Activated CD4-positive, CD25-positive, alpha-beta regulatory T cell treated with anti-CD3 and anti-CD28 coated beads, Interleukin-2, amount 50 U/mL, for 24 hours (primary cell): ENCODE data around the gene SPSB4.
"Not testable (repeated sequence)": the region's sequence is repeated elsewhere in the genome, so short reads cannot be mapped to it uniquely, and the experiment has no call there.

Source experiments
- ATAC-seq, 2 donors: fragments of 150-1000 bp; cut with Tn5 transposase; one replicate each; pipeline ENCODE4 v1.10.0; 2021; ENCODE audit warnings: mild to moderate bottlenecking in 1 of 2, moderate library complexity in 1 of 2

SPSB4 gene

DNA sequence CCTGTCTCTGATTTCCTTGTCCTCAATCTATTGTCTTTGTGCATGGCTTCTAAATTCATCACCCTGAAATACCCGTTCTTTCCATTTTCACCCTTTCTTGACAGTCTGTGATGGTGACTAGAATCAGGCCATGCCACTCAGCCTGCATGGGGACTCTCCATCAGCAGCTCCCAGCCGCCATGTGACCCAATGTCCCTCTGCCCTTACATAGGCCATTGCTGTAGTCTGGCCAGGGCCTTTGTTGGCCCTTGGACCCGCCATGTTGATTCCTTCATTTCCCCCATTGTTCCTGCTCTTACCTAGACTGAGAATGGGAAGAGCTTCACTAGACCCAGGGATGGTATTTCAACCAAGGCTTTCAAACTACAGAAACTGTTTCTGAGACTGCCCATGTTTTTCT, 45.8 kb downstream of the SPSB4 start:
- no peak for ATAC-seq

DNA sequence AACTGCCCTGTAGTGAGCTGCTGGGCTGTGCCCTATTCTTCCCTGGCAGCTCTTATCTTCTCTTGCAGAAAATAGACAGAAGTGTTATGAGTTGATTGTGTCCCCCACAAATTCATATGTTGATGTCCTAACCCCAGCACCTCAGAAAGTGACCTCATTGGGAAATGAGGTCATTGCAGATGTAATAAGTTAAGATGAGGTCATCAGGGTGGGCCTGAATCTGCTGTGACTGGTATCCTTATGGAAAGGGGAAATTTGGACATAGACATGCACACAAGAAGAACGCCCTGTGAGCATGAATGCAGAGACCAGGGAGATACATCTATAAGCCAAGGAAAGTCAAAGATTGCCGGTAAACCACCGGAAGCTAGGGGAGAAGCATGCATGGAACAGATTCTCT, 49.0 kb downstream of the SPSB4 start:
- ATAC-seq: no peak

DNA sequence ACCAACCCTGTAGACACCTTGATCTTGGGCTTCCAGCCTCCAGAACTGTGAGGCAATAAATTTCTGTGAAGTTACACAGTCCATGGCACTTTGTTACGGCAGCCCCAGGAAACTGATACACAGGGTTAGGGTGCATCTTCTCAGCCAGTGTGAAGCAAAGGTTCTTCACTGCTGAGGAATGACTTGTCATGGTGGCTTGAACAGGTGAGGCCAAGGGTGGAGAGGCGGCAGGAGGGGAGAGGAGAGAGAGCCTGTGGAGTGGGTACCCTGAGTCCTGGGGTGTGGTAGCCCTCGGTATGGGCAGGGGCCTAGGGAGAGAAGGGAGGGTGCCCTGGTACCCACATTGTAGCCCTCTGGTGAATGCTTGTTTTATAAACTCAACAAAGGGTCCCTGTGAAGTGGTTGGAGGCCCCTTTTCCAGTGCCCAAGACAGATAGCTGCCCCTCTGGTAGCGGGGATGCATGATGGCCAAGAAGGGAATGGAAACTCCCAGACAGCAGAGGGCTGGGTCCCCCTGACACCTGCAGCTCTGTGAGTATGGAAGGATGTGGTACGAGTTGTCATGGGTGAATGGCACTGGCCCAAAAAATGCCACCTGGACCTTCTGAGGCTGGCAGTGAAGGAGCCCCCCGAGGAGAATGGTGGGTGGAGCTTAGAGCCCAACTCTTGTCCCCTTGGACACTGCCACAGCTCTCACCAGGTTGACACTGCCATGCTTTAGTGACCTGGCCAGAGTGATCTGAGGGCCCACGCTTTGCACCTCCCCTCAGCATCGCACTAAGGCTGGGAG, 49.6 kb downstream of the SPSB4 start:
- ATAC-seq: no peak

DNA sequence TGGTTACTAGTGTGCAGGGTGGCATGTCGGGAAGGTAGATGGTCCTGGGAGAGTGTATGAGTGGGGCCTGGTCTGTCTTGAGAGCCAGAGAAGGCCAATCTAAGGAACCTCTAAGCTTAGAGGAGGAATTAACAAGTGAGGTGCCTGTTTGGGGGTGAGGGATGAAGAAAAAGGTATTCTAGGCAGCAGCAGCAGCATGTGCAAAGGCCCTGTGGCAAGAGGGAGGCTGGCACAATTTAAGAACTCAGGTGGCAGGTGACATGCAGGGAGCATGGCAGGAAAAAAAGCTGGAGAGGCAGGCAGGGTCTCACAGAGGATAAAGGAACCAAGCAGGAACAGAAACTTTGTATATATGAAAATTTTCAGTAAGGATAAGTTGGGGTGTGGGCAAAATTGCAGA, 51.2 kb downstream of the SPSB4 start:
- no peak for ATAC-seq

DNA sequence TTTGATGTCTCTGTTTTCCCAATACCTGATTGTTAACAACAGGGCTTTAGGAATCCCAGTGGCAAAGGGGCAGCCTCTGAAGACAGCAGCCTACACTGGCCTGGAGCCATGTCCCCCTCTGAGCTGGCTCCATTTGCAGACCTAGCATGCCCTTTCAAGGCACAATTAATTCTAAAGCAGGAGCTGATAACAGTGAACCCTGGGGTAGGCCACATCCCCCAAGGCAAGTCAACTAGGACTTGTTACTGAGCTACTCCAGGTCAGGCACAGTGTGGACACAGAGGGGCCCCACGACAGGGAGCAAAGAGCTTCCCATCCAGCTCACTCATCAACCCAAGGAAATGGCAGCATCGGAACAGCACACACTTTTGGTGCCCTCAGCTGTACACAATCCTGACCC, 51.9 kb downstream of the SPSB4 start:
- ATAC-seq: no peak

DNA sequence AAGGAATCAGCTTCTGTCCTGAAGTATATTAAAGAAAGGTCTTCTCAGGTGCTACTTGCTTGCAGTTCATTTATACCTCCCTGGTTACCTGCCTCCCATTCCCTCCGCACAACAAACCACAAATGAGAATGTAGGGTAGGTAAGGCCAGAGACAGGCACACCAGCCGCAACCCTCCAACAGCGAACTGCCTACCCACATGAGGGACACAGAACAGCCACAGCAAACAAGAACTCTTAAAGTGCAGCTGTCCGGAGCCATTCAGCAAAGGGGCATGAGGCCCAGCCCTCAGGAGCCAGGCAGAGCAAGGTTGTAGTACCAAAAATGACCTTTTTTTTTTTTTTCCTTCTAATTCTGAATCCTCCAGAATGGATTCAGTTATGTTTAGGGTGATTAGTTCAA, 52.4 kb downstream of the SPSB4 start:
- no peak for ATAC-seq

DNA sequence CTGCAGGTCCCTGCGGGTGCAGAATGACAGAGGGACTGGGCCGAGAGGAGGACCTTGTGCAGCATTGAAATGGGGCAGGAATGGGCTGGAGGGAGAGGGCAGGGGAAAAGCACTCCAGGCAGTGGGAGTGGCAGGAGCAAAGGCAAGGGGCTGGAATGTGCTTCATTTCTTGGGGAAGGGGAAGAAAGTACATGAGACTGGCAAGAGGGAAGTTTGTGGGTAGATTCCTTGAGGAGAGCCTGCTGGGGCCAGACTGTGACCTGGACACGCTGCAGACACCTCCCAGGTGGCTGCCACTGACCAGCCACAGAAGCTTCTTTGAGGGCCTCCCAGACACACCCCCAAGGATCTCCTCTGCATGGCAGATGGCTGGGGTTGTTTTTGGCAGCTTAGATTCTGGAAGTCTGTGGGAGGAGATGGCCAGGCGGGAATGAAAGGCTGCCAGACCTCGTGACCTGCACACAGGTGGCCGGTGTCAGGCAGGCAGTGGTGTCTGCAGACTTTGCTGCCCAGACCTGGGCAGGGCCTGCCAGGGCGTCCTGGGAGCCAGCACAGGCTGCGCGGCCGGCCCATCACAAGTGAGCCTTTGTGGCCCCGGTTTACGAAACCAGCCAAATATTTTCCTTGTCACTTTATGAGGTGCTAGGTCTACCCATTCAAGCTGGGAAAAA, 53.1 kb downstream of the SPSB4 start:
- no peak for ATAC-seq

DNA sequence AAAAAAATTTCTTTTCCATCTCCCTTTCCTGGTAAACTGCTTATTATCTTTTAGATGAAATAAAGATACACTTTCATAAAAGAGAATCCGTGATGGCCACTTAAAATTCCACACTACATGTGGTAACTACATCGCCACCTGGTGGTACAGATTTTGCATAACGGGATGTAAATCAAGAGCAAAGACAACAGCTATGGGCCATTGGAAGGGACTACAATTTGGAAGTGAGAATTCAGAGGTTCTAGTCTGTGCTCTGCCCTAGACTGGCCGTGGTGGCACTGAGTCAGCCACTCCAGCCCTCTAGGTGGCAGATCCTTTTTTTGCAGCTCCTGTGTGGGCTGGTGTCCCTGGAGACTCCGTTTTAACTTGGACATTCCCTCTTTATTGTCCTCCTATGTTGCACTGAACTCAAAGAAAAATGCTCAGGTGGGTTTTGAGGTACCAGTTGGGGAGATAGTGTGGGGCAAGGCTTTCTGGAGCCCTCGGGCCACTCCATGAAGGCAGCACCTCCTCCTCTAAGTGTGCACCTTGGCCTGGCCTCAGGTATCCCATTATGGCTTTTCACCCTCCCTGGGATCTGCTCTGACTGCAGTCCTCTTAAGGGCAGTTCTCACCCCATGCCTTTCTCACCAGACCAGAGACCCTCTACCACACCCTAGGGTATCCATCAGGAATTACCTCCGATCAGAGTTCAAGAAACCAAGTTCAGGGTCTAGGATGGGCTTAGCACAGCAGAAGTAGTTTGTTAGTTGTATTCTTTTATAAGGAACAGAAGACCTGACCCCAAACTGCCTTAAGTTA, 54.9 kb downstream of the SPSB4 start:
- no peak for ATAC-seq

DNA sequence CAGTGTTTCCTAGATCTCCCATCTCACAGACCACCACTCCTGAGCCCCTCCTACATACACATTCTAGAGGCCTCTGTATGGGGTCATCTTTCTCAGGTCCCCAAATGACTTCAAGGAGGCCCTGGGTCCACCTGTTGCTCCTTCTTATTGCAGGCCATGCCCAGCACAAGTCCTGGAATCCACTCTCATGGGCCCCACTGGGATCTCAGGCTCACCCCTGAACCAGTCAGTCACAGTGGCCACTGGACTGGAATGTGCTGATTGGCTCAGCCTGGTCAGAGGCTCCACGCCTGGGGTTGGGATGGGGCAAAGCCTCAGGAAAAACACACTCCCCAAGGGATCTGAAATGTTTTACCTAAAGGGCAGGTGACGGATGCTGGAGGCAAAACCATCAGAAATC, 55.7 kb downstream of the SPSB4 start:
- no peak for ATAC-seq

DNA sequence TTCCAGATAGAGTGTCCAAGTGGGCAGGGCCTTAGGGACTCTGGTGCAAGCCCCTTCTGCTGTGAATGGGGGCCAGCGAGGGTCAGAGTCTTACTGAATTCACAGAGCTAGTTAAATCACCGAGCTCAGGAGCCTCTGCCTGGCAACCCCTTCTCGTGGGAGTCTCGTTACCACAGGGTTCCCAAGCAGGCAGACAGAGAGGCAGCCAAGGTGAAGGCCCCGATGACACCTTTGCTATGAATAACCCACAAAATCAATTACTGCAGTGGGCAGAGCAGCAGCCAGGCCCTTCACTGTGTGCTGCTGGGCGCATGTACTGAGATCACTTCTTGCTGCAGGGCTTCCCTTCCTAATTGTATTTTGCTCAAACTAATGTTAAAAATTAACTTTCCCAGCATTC, 56.9 kb downstream of the SPSB4 start:
- ATAC-seq: no peak

DNA sequence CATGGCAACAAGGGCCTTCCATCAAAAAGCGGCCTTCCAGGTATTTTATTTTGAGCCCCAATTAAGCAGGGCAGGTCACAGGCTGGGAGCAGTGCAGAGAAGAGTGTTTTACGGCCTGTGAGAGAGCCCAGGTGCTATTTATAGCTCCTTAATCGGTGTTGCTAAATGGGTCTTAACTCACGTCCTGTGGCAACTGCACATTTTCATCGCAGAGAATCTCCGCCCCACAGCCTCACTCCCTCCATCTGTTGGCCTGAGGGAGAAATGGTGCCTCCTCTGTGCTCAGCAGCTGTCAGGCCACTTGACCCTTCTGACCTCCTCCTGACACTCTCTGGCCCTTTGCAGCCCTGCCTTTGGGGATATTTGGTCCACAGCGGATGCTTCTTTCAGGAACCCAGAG, 58.6 kb downstream of the SPSB4 start:
- ATAC-seq: no peak

DNA sequence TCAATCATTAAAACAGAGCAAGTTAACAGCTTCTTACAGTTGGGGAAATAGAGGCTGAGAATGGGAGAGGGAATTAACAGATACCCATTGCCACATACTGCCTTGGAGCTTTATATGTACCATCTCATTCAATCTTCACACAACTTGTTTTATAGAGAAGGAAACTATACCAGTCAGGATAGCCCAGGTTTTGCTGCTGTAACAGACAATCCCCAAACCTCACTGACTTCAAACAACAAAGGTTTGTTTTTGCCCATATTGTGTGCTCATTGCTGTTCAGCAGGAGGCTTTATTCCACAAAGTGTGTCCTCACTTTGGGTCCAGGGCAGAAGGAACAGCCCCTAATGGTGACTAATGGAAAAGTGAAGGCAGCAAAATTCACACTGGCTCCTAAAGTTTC, 59.2 kb downstream of the SPSB4 start:
- no peak for ATAC-seq

DNA sequence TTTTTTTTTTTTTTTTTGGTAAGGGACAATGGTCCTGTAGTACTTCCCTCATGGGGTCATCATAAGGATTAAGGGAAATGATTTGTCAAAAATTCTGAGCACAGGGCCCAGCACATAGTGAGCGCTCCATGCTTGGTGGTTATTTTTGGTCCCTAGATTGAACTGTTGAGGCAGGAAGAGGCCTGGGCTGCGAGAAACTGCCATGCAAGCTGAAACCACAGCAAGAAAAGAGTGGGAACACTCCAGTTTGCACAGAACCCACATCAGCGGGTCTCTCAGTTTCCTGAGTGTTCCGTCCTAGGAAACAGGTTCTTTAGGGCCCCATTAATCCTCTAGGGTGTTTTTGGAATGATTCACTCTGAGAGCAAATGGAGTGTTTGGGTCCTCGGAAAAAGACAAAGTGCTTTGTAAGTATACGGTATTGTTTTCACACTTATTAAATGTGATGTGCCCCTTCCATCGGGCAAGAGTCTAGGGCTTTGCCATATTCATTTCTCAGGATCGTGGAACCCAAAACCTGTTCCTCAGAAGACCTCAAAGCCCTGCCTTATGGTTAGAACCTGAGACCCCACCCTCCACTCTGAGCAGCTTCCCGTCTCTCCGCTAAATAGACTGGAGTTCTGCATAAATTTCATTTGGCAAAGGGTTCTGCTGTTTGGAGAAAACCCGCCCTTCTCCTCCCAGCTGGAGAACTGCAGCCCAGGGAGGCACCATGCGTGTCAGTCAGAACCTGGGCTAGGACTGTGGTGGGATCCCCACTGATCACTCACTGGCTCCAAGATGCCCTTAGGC, 60.4 kb downstream of the SPSB4 start:
- no peak for ATAC-seq

DNA sequence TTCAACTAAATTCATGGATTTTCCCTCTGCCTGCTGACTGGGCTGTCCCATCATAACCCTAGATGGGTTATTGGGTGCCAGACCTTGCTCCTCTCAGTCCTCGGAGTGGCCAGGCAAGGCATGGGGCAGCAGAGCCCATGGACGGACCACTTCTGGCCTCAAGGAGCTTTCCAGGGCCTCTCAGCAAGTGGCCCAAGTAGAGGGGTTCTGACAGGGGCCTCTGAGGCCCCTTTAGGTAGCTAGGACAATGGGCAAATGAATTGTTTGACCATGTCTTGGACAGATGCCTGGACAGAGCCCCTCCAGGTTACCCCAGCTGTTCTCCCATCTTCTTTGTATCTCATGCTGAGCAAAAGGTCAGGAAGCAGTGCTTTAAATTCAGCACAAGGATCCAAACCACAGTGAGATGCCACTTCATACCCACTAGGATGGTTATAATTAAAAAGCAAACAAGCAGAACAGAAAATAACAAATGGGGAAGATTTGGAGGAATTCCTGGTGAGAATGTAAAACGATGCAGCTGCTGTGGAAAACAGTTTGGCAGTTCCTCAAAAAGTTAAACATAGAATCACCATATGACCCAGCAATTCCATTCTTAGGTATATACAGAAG, 61.6 kb downstream of the SPSB4 start:
- no peak for ATAC-seq

DNA sequence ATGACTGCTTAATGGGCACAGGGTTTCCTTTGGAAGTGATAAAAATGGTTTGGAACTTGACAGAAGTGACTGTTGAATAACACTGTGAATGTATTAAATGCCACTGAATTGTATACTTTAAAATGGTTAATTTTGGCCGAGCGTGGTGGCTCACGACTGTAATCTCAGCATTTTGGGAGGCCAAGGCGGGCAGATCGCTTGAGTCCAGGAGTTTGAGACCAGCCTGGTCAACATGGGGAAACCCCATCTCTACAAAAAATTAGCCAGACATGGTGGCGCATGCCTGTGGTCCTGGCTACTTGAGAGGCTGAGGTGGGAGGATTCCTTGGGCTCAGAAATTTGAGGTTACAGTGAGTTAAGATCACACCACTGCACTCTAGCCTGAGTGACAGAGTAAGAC, 62.5 kb downstream of the SPSB4 start:
- not testable (repeated sequence) for ATAC-seq

DNA sequence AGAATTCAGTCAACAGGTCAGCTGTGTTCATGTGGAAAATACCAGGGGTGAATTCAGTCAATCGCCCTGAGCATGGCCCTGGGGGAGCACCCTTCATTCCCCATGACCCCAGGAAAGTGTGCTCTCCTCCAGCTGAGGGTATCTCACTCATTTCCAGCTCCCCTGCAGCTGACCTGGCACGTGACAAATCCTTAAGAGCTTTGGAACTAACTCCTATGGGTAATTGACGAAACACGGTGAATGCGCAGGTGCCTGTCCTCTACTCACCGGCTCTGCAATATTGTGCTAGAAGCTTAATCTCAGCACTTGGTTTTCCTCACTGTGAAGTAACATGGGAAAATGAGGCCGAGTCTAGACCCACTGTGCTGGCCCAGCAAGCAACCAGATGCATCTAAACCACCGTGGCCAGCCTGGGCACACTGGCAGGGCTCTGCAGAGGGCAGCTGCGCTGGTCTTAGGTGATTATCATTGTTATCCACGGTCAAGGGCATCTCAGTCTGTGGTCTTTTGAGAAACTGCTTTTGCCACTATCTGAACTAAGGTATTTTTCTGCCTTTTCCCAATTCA, 63.1 kb downstream of the SPSB4 start:
- no peak for ATAC-seq

DNA sequence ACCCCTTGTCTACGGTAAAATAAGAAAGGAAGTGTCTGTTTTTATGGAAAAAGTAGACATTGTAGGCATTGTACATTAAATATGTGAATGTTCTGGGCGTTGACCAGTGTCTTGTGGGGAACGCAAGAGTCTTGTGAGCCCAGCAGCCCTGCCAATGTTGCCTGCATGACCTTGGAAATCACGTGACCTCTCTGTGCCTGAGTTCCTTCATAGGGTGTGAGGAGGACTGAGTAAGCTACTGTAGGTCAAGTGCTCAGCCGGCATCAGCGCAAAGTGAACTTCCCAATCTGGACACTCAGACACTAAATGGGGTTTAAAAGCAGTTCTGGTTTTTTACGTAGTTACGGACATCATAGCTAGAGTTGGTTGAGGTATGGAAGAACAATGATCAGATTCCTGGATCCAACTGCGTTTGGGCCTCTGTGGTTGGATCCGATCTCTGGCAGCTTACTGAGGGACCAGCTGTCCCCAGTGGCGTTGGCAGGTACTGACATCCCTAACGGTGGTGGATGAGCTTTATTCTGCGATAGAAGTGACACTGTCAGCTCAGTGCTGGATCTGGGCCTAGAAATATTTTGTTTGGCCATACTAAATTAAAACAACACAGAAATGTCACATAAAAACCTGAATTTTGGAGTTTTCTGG, 63.8 kb downstream of the SPSB4 start:
- no peak for ATAC-seq

DNA sequence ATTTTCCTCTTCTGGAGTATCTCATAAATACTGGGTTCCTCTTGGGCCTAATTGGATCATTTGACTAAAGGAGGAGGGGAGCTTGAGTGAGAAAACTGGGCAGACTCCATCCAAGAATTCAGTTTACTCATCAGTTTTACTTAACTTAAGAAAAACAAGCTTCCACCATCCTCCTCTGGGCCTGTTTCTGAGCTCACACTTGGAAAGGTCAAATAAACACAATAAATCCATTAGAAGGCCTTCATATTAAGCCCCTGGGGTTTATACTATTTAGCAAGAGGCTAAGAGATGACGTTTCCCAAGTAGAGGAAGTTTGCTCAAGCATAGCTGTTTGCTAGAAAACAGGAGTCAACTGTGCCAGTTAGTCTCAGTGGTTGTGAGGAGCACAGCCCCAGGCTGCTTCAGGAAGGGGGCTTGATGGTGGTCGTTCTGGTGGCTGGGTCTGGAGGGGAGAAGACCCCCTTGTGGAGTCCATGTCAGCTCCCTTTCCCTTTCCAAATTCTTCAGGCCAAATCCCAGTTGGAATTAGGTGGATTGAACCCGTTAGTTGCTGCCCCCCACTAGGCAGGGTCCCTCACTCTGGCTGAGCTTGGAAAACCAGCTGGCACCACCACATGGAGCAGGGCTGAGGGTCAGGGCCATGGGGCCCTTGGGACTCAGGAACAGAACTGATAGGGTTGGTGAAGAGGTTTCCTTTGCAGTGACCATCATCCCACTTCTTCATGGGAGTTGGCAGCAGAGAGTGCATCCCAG, 64.8 kb downstream of the SPSB4 start:
- no peak for ATAC-seq

DNA sequence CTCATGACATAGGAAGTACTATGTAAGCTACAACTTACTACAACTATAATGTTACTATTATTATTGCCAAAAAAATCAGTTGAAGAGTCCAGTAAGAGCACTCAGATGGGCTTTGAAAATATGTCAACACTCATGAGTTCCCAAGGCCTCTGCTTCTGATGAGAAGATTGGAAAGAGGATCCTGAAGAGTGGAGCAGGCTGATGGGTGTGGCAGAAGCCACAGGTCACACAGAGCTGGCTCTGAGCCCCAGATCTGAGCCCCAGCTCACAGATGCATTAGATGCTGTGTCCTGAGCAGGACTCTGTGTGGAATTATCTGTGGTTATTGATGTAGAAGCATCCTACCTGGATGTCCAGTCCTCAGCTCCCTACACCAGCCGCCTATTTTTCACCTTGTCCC, 65.6 kb downstream of the SPSB4 start:
- no peak for ATAC-seq

DNA sequence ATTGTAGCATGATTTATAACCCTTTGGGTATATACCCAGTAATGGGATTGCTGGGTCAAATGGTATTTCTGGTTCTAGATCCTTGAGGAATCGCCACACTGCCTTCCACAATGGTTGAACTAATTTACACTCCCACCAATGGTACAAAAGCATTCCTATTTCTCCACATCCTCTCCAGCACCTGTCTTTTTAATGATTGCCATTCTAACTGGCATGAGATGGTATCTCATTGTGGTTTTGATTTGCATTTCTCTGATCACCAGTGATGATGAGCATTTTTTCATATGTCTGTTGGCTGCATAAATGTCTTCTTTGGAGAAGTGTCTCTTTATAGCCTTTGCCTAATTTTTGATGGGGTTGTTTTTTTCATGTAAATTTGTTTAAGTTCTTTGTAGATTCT, 66.8 kb downstream of the SPSB4 start:
- not testable (repeated sequence) for ATAC-seq
